PC-3 (cell line): ENCODE data around the gene SH3RF3. TPM values are rescaled to one million over a fixed set of nuclear protein-coding genes. Genes with fewer than 3 reads are reported as not detected.
"Not testable (repeated sequence)": the region's sequence is repeated elsewhere in the genome, so short reads cannot be mapped to it uniquely, and the experiment has no call there.

Experiments
- ATAC-seq: fragments of 200-7000 bp; cut with Tn5 transposase; 2 replicates; pipeline ENCODE4 v1.9.1; 2020; ENCODE audit warnings: mild to moderate bottlenecking, moderate library complexity
- BruUV-seq: library from RNA; stranded (reverse); fragments of 400-500 nt; replicated peaks from 2 replicates; lab custom pipeline; 2021; lab: Mats Ljungman, UMichigan
- CTCF ChIA-PET: fragments of 300-600 bp; sonication (Branson Sonifier 250); formaldehyde crosslinking; loops from one replicate; lab custom pipeline; 2022; ENCODE audit warnings: antibody characterized with exemption; lab: Charles Lee
- POLR2A ChIA-PET: fragments of 300-600 bp; sonication (Branson Sonifier 250); formaldehyde crosslinking; loops from one replicate; lab custom pipeline; 2022; ENCODE audit warnings: antibody characterized with exemption; ENCODE audit not compliant: unreplicated experiment; lab: Charles Lee
- DNase-seq: peaks from one replicate; pipeline ENCODE4 v3.0.0-alpha.2; 2015
- H2AFZ ChIP-seq: fragments of 300-600 bp; sonication (generic); 2 replicates; pipeline ENCODE4 v1.6.0; 2016; ENCODE audit warnings: antibody characterized with exemption, low read length
- H3F3A ChIP-seq: fragments of 300-600 bp; sonication (generic); one replicate; pipeline ENCODE4 v1.6.0; 2017; ENCODE audit warnings: antibody characterized with exemption, low read length, control low read depth, mild to moderate bottlenecking; ENCODE audit not compliant: unreplicated experiment
- H3K27ac ChIP-seq: fragments of 300-600 bp; sonication (generic); 2 replicates; pipeline ENCODE4 v1.5.1; 2016; ENCODE audit warnings: mild to moderate bottlenecking, low read length
- H3K27me3 ChIP-seq: fragments of 300-600 bp; sonication (generic); 2 replicates; pipeline ENCODE4 v1.6.1; 2016; ENCODE audit warnings: low read length, mixed read lengths
- H3K36me3 ChIP-seq: fragments of 300-600 bp; sonication (generic); 2 replicates; pipeline ENCODE4 v1.6.1; 2016; ENCODE audit warnings: low read depth, mixed run types, low read length, mixed read lengths
- H3K4me1 ChIP-seq: fragments of 300-600 bp; sonication (generic); 2 replicates; pipeline ENCODE4 v1.5.1; 2016; ENCODE audit warnings: low read length; ENCODE audit not compliant: insufficient read depth
- H3K4me2 ChIP-seq: fragments of 300-600 bp; sonication (generic); 2 replicates; pipeline ENCODE4 v1.6.0; 2016; ENCODE audit warnings: low read length
- H3K4me3 ChIP-seq: fragments of 300-600 bp; sonication (generic); 2 replicates; pipeline ENCODE4 v1.5.1; 2016; ENCODE audit warnings: mild to moderate bottlenecking, low read length, mixed read lengths
- H3K79me2 ChIP-seq: fragments of 300-600 bp; sonication (generic); 2 replicates; pipeline ENCODE4 v1.6.1; 2017; ENCODE audit warnings: low read length, mixed read lengths
- H3K9ac ChIP-seq: fragments of 300-600 bp; sonication (generic); 2 replicates; pipeline ENCODE4 v1.6.0; 2016; ENCODE audit warnings: mild to moderate bottlenecking, low read length
- H3K9me2 ChIP-seq: fragments of 300-600 bp; sonication (generic); replicated peaks from 2 replicates; pipeline ENCODE4 v1.6.1; 2016; ENCODE audit warnings: mixed run types, low read length, mixed read lengths
- H3K9me3 ChIP-seq: fragments of 300-600 bp; sonication (generic); 2 replicates; pipeline ENCODE4 v1.6.1; 2016; ENCODE audit warnings: low read length, mixed read lengths
- H4K20me1 ChIP-seq: fragments of 300-600 bp; sonication (generic); 2 replicates; pipeline ENCODE4 v1.6.1; 2016; ENCODE audit warnings: low read length, mixed read lengths
- CTCF ChIP-seq: fragments of 300-600 bp; sonication (generic); conservative IDR thresholded peaks from 2 replicates; pipeline ENCODE4 v1.5.1; 2017; ENCODE audit warnings: antibody characterized with exemption, low read depth, mild to moderate bottlenecking, low read length
- EZH2 ChIP-seq: fragments of 300-600 bp; sonication (generic); IDR thresholded peaks from one replicate; pipeline ENCODE4 v1.6.1; 2017; ENCODE audit warnings: antibody characterized with exemption, mild to moderate bottlenecking, low read length; ENCODE audit not compliant: unreplicated experiment
- EZH2phosphoT487 ChIP-seq: fragments of 300-600 bp; sonication (generic); IDR thresholded peaks from 2 replicates; pipeline ENCODE4 v1.6.1; 2018; ENCODE audit warnings: mild to moderate bottlenecking, antibody characterized with exemption, low read length, borderline replicate concordance
- intact Hi-C: fragments of 100-400 bp; cut with micrococcal nuclease; formaldehyde crosslinking; loops from 2 replicates; pipeline ENCODE4 v1.9.0; 2023
- total RNA-seq: library from RNA; depleted of rRNA; stranded (reverse); fragments of >200 nt; gene quantifications from 2 replicates; pipeline ENCODE4 v1.2.3, GENCODE V29; 2014

The SH3RF3 gene
- total RNA-seq, 1 experiment from 2014 or later = 11.7 TPM

DNA sequence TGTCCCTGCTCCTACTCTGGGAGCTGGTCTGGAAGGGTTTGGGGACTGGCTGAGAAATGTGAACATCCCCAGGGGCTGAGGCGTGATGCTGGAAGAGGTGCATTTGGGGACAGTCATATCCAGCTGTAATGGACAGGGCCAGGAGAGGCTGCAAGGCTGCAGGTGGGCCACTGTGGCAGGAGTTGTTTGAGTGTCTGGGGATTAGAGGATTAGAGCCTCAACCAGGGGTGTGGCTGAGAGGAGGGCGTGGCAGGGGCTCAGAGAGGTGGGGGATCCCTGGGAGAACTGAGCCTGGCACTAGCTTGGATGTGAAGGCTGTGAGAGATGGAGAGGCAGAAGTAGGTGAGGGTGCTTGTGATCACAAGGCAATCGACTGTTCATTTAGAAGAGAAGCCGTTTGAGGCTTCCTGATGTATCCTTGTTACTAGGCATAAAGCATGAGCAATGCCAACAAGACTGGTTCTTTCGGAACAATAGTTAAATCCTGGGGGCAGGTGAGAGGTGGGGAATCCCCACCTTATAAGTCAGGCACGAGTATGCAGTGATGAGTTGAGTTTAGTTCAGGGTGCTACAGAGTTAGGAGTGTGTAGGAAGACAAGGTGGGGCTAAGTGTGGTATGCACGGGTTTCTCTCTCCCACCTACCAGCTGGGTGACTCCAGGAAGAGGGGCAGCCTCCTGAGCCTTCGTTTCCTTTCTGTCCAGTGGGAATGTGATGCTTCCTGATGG lies 31.9 kb downstream of the SH3RF3 start:
- no peak overlapping the region for H3K9ac ChIP-seq
- no peak overlapping the region for H3K4me3 ChIP-seq
- H2AFZ ChIP-seq = no peak overlapping the region
- ChIA-PET POLR2A (no interaction called here), CTCF (no interaction called here)
- no peaks in the 10 kb centered on the region for H3K9me2 ChIP-seq
- no peak overlapping the region for H3K4me2 ChIP-seq
- H3K79me2 ChIP-seq = peaks cover 70% of the 10 kb centered on the region
- ATAC-seq (no peak), DNase-seq (no peak)
- no TSS peak for BruUV-seq
- peaks cover 5% of the 10 kb centered on the region; the same call in 1 of the 2 replicates for H4K20me1 ChIP-seq
- no peaks in the 10 kb centered on the region for H3K27me3 ChIP-seq
- no peaks in the 10 kb centered on the region for H3K36me3 ChIP-seq
- H3F3A ChIP-seq = no peaks in the 10 kb centered on the region
- intact Hi-C loops = no loop called here
- TF ChIP-seq EZH2phosphoT487 (no peak), CTCF (no peak), EZH2 (no peak)
- no peak overlapping the region for H3K27ac ChIP-seq
- peaks cover 21% of the 10 kb centered on the region for H3K4me1 ChIP-seq
- H3K9me3 ChIP-seq = no peaks in the 10 kb centered on the region

DNA sequence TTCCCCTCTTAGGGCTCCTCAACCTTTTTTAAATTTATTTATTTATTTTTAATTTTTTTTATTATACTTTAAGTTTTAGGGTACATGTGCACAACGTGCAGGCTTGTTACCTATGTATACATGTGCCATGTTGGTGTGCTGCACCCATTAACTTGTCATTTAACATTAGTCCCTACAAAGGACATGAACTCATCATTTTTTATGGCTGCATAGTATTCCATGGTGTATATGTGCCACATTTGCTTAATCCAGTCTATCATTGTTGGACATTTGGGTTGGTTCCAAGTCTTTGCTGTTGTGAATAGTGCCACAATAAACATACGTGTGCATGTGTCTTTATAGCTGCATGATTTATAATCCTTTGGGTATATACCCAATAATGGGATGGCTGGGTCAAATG lies 33.4 kb downstream of the SH3RF3 start:
- H3K27ac ChIP-seq, intact Hi-C loops, H2AFZ ChIP-seq, DNase-seq, H3K9me2 ChIP-seq, H3K4me2 ChIP-seq, H3K9ac ChIP-seq, H3K9me3 ChIP-seq, H4K20me1 ChIP-seq, ATAC-seq, H3K27me3 ChIP-seq, H3F3A ChIP-seq, H3K36me3 ChIP-seq, BruUV-seq, CTCF ChIA-PET, POLR2A ChIA-PET, H3K4me3 ChIP-seq: not testable (repeated sequence)
- peaks cover 68% of the 10 kb centered on the region for H3K79me2 ChIP-seq
- H3K4me1 ChIP-seq = peaks cover 29% of the 10 kb centered on the region

DNA sequence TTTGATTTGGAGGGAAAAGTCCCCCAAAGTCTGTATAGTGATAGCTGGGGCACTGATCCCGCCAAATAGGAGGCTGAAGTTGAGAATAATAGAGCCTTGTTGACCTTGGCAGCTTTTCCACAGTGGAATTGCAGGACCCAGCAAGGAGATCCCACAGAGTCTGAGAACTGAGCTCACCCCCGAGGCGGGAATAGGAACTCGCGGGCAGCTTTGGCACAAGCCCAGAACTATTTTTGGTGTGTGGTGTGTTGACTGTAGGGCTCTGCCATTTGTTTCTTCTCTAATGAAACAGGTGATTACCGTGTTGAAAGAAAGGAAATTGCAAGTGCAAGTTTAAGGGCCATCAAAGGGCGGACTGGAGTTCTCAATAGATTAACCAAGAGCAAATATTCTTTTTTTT lies 34.0 kb downstream of the SH3RF3 start:
- no TSS peak for BruUV-seq
- CTCF ChIA-PET = no interaction called here

More for the DNA sequence above, 34.0 kb downstream of the SH3RF3 start:
- DNase-seq = no peak
- Histone ChIP-seq H3K4me2 (no peak overlapping the region), H3K9me3 (no peaks in the 10 kb centered on the region), H3K27ac (no peak overlapping the region), H3K79me2 (peaks cover 67% of the 10 kb centered on the region), H3K9ac (no peak overlapping the region), H3K27me3 (no peaks in the 10 kb centered on the region), H3K4me1 (peaks cover 29% of the 10 kb centered on the region), H2AFZ (no peak overlapping the region), H3K9me2 (no peaks in the 10 kb centered on the region), H3K36me3 (no peaks in the 10 kb centered on the region), H3F3A (no peaks in the 10 kb centered on the region), H3K4me3 (no peak overlapping the region), H4K20me1 (peaks cover 5% of the 10 kb centered on the region; the same call in 1 of the 2 replicates)
- intact Hi-C loops = no loop called here
- POLR2A ChIA-PET = no interaction called here
- TF ChIP-seq EZH2 (no peak), CTCF (no peak), EZH2phosphoT487 (no peak)
- ATAC-seq = no peak
